ENCODE data around the gene ETHE1.

Gene ETHE1

DNA sequence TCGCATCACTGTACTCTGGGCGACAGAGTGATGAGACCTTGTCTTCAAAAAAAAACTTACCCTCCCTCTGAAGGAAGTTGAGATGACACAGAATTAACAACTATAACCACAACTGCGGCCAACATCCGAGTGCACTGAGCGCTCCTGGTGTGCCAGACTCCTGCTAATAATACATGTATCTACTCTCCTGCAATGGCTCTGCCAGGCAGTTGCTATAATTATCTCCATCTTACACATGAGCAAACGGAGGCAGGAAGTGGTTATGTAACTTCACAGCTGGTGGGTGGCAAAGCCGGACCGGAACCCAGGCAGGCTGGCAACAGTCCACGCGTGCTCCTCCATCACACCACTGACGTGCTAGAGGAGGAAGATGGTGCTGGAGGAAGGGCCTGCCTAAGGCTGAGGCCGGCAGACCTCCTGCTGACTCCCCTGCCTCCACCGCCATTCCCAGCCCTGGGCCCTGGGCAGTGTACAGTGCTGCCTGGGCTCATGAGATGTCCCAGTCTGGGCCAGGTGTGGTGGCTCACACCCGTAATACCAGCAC, 35.8 kb upstream of the ETHE1 start:
- Histone ChIP-seq H3K27ac (ENCODE audit: low read depth, low read length) (no peak overlapping the region), H3K9me3 (ENCODE audit: control insufficient read depth, insufficient read depth, low read depth, low read length) (no peaks in the 10 kb centered on the region), H3K4me1 (ENCODE audit: control insufficient read depth, insufficient read depth, low read length) (no peaks in the 10 kb centered on the region), H3K36me3 (ENCODE audit: control insufficient read depth, insufficient read depth, low read length) (peaks cover 34% of the 10 kb centered on the region), H3K4me3 (ENCODE audit: low read depth, low read length) (no peak overlapping the region), H3K9ac (ENCODE audit: low read length) (no peak overlapping the region), H3K27me3 (ENCODE audit: control insufficient read depth, insufficient read depth, low read length) (no peaks in the 10 kb centered on the region)

- Histone ChIP-seq H3K27me3 (ENCODE audit: control insufficient read depth, insufficient read depth, low read length) (no peaks in the 10 kb centered on the region), H3K36me3 (ENCODE audit: control insufficient read depth, insufficient read depth, low read length) (peaks cover 36% of the 10 kb centered on the region), H3K4me3 (ENCODE audit: low read depth, low read length) (no peak overlapping the region), H3K9me3 (ENCODE audit: control insufficient read depth, insufficient read depth, low read depth, low read length) (no peaks in the 10 kb centered on the region), H3K4me1 (ENCODE audit: control insufficient read depth, insufficient read depth, low read length) (no peaks in the 10 kb centered on the region), H3K27ac (ENCODE audit: low read depth, low read length) (no peak overlapping the region), H3K9ac (ENCODE audit: low read length) (no peak overlapping the region)
Observed at GRCh38 chr19:43562226-43562697, 35.3 kb upstream of the ETHE1 start.

DNA sequence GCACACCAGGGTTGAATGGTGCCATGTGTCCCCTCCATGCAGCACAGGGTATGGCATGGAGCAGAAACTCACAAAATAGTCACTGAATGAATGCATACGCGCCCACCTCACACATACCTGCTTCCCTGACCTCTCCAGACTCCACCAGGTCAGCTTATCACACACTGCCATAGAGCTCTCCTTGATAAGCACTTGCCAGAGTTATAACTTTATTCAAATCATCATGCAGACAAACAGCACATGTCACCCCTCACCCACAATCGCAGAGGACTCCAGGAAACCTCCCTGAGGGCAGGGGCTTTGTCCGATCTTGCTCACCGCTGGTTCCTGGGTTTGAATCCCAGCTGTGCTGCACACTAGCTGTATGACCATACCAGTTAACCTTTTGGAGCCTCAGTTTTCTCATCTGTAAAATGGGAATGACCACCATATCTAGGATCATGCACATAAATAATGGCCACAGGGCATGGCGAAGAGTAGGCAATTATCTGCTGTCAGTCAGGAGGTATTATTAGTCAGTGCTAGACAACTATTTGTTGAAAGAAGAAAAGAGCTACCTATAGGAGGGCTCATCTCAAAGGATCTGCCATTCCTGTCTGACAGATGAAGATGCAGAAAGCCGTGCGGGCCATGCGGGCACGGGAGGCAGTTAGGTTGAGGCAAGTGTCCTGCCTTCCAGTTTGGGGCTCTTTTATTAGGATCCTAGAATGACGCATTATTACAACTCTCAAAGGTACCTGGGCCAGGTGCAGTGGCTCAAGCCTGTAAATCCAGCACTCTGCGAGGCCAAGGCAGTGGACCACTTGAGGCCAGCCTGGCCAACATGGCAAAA, 34.4 kb upstream of the ETHE1 start:
- Histone ChIP-seq H3K9ac (ENCODE audit: low read length) (no peak overlapping the region), H3K27me3 (ENCODE audit: control insufficient read depth, insufficient read depth, low read length) (no peaks in the 10 kb centered on the region), H3K27ac (ENCODE audit: low read depth, low read length) (no peak overlapping the region), H3K4me1 (ENCODE audit: control insufficient read depth, insufficient read depth, low read length) (no peaks in the 10 kb centered on the region), H3K9me3 (ENCODE audit: control insufficient read depth, insufficient read depth, low read depth, low read length) (no peaks in the 10 kb centered on the region), H3K4me3 (ENCODE audit: low read depth, low read length) (no peak overlapping the region), H3K36me3 (ENCODE audit: control insufficient read depth, insufficient read depth, low read length) (peaks cover 36% of the 10 kb centered on the region)

- Histone ChIP-seq H3K36me3 (ENCODE audit: control insufficient read depth, insufficient read depth, low read length) (peaks cover 36% of the 10 kb centered on the region), H3K27ac (ENCODE audit: low read depth, low read length) (no peak overlapping the region), H3K4me3 (ENCODE audit: low read depth, low read length) (no peak overlapping the region), H3K9ac (ENCODE audit: low read length) (no peak overlapping the region), H3K9me3 (ENCODE audit: control insufficient read depth, insufficient read depth, low read depth, low read length) (no peaks in the 10 kb centered on the region), H3K27me3 (ENCODE audit: control insufficient read depth, insufficient read depth, low read length) (no peaks in the 10 kb centered on the region), H3K4me1 (ENCODE audit: control insufficient read depth, insufficient read depth, low read length) (no peaks in the 10 kb centered on the region)
Observed at GRCh38 chr19:43560687-43561086, 33.7 kb upstream of the ETHE1 start.

GRCh38 chr19:43555185-43555770, 28.3 kb upstream of the ETHE1 start:
- Histone ChIP-seq H3K9me3 (ENCODE audit: control insufficient read depth, insufficient read depth, low read depth, low read length) (no peaks in the 10 kb centered on the region), H3K4me3 (ENCODE audit: low read depth, low read length) (no peak overlapping the region), H3K27ac (ENCODE audit: low read depth, low read length) (no peak overlapping the region), H3K36me3 (ENCODE audit: control insufficient read depth, insufficient read depth, low read length) (peaks cover 47% of the 10 kb centered on the region), H3K9ac (ENCODE audit: low read length) (no peak overlapping the region), H3K27me3 (ENCODE audit: control insufficient read depth, insufficient read depth, low read length) (no peaks in the 10 kb centered on the region), H3K4me1 (ENCODE audit: control insufficient read depth, insufficient read depth, low read length) (no peaks in the 10 kb centered on the region)

DNA sequence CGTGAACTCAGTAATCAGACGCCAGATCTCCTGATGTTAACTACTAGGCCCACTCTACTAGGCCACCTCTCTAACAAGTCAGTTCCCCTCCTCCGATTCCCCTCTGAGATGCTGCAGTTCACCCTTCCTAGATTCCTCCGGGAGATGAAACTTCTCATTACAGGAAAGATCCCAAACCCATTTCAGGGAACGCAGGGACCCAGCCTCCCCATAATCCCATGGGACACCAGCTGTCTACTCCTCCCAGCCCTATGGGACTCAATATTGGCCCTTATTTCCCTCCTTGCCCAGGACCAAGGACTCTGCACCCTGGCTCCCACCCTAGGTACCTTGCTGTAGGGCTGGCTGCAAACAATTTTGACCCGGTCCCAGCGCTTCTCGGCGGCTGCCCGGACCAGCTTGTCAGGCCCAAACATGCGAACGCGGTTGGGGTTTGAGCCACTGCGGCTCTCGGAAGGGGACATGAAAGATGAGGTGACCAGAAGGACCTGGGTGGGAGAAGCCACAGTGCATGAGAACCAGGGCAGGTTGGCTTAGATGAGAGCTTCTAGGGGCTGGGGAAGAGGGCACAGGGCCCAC, 27.4 kb upstream of the ETHE1 start:
- no peaks in the 10 kb centered on the region for H3K9me3 ChIP-seq (ENCODE audit: control insufficient read depth, insufficient read depth, low read depth, low read length)
- H3K36me3 ChIP-seq (ENCODE audit: control insufficient read depth, insufficient read depth, low read length): peaks cover 46% of the 10 kb centered on the region
- no peaks in the 10 kb centered on the region for H3K27me3 ChIP-seq (ENCODE audit: control insufficient read depth, insufficient read depth, low read length)
- no peak overlapping the region for H3K4me3 ChIP-seq (ENCODE audit: low read depth, low read length)
- no peaks in the 10 kb centered on the region for H3K4me1 ChIP-seq (ENCODE audit: control insufficient read depth, insufficient read depth, low read length)
- no peak overlapping the region for H3K27ac ChIP-seq (ENCODE audit: low read depth, low read length)
- H3K9ac ChIP-seq (ENCODE audit: low read length): no peak overlapping the region

- Histone ChIP-seq H3K27ac (ENCODE audit: low read depth, low read length) (no peak overlapping the region), H3K9ac (ENCODE audit: low read length) (no peak overlapping the region)
Observed at GRCh38 chr19:43553656-43554055, 26.7 kb upstream of the ETHE1 start.

GRCh38 chr19:43552616-43553015, 25.6 kb upstream of the ETHE1 start:
- Histone ChIP-seq H3K27me3 (ENCODE audit: control insufficient read depth, insufficient read depth, low read length) (no peaks in the 10 kb centered on the region), H3K27ac (ENCODE audit: low read depth, low read length) (no peak overlapping the region), H3K36me3 (ENCODE audit: control insufficient read depth, insufficient read depth, low read length) (peaks cover 44% of the 10 kb centered on the region), H3K9ac (ENCODE audit: low read length) (no peak overlapping the region), H3K4me3 (ENCODE audit: low read depth, low read length) (no peak overlapping the region), H3K9me3 (ENCODE audit: control insufficient read depth, insufficient read depth, low read depth, low read length) (no peaks in the 10 kb centered on the region), H3K4me1 (ENCODE audit: control insufficient read depth, insufficient read depth, low read length) (no peaks in the 10 kb centered on the region)

More at GRCh38 chr19:43553656-43554055, 26.7 kb upstream of the ETHE1 start:
- Histone ChIP-seq H3K9me3 (ENCODE audit: control insufficient read depth, insufficient read depth, low read depth, low read length) (no peaks in the 10 kb centered on the region), H3K4me3 (ENCODE audit: low read depth, low read length) (no peak overlapping the region), H3K36me3 (ENCODE audit: control insufficient read depth, insufficient read depth, low read length) (peaks cover 49% of the 10 kb centered on the region), H3K4me1 (ENCODE audit: control insufficient read depth, insufficient read depth, low read length) (no peaks in the 10 kb centered on the region), H3K27me3 (ENCODE audit: control insufficient read depth, insufficient read depth, low read length) (no peaks in the 10 kb centered on the region)

DNA sequence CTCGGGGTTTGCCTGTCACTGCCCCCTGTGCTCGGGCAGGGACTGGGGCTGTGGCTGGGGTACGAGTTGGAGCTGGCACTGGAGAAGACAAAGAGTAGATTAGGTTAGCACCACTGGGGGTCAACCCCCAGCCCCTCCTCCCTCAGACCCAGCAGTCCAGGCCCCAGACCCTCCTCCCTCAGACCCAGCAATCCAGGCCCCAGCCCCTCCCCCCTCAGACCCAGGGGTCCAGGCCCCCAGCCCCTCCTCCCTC, 25.1 kb upstream of the ETHE1 start:
- Histone ChIP-seq H3K27ac (ENCODE audit: low read depth, low read length) (no peak overlapping the region), H3K4me1 (ENCODE audit: control insufficient read depth, insufficient read depth, low read length) (no peaks in the 10 kb centered on the region), H3K9me3 (ENCODE audit: control insufficient read depth, insufficient read depth, low read depth, low read length) (no peaks in the 10 kb centered on the region), H3K27me3 (ENCODE audit: control insufficient read depth, insufficient read depth, low read length) (no peaks in the 10 kb centered on the region), H3K36me3 (ENCODE audit: control insufficient read depth, insufficient read depth, low read length) (peaks cover 44% of the 10 kb centered on the region), H3K4me3 (ENCODE audit: low read depth, low read length) (no peak overlapping the region), H3K9ac (ENCODE audit: low read length) (no peak overlapping the region)

- Histone ChIP-seq H3K4me1 (ENCODE audit: control insufficient read depth, insufficient read depth, low read length) (no peaks in the 10 kb centered on the region), H3K9me3 (ENCODE audit: control insufficient read depth, insufficient read depth, low read depth, low read length) (no peaks in the 10 kb centered on the region), H3K27me3 (ENCODE audit: control insufficient read depth, insufficient read depth, low read length) (no peaks in the 10 kb centered on the region), H3K9ac (ENCODE audit: low read length) (no peak overlapping the region), H3K27ac (ENCODE audit: low read depth, low read length) (no peak overlapping the region), H3K4me3 (ENCODE audit: low read depth, low read length) (no peak overlapping the region), H3K36me3 (ENCODE audit: control insufficient read depth, insufficient read depth, low read length) (peaks cover 44% of the 10 kb centered on the region)
Observed at GRCh38 chr19:43551399-43552197, 24.6 kb upstream of the ETHE1 start.

Measured in HUES6 (cell line).